Ectodermal cell (in vitro differentiated cells): ENCODE measurements around the gene OGFOD3.
"Not testable (repeated sequence)": the region's sequence is repeated elsewhere in the genome, so short reads cannot be mapped to it uniquely, and the experiment has no call there.

Experiments
- H3K27ac ChIP-seq: 2 replicates; pipeline ENCODE4 v1.7.0; 2013; ENCODE audit warnings: mild to moderate bottlenecking, low read depth, low read length; ENCODE audit not compliant: insufficient read depth, poor library complexity, severe bottlenecking
- H3K27me3 ChIP-seq: 2 replicates; pipeline ENCODE4 v1.7.0; 2013; ENCODE audit warnings: mild to moderate bottlenecking, low read length; ENCODE audit not compliant: insufficient read depth, control insufficient read depth, poor library complexity, severe bottlenecking
- H3K36me3 ChIP-seq: one replicate; pipeline ENCODE4 v1.7.0; 2013; ENCODE audit warnings: low read length; ENCODE audit not compliant: control insufficient read depth, insufficient read depth
- H3K4me1 ChIP-seq: one replicate; pipeline ENCODE4 v1.7.0; 2013; ENCODE audit warnings: low read length; ENCODE audit not compliant: control insufficient read depth, insufficient read depth
- H3K4me3 ChIP-seq: 2 replicates; pipeline ENCODE4 v1.7.0; 2013; ENCODE audit warnings: low read depth, low read length, control low read depth; ENCODE audit not compliant: insufficient read depth
- H3K9me3 ChIP-seq: 2 replicates; pipeline ENCODE4 v1.7.0; 2013; ENCODE audit warnings: mild to moderate bottlenecking, low read length, moderate library complexity; ENCODE audit not compliant: control insufficient read depth
- WGBS, 2 experiments: methylation state at CpG; one replicate each; pipeline ENCODE4 v1.1.7; 2013; ENCODE audit warnings: missing lambda C conversion rate in 2 of 2; 5-methylcytosine and 5-hydroxymethylcytosine counted together

The OGFOD3 gene

DNA sequence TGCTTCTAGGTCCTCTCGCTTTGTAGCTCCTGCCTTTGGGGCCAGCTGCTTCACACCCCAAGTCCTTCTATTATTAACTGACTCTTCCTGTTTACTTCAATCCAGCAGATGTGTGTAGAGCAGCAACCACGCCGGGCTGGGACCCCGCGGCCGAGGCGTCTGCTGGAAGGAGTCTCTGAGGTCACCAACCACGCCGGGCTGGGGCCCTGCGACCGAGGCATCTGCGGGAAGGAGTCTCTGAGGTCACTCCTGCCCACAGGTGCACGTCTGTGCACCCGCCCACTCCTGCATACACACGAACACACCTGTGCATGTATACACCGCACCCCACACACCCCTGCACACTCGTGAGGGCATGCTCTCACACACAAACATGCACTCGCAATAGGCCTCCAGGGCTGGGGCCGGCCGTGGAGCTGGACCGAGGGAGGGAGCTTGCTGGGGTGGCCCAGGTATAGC lies 67.1 kb downstream of the OGFOD3 start:
- no peak overlapping the region for H3K4me3 ChIP-seq
- H3K27me3 ChIP-seq: peaks cover 4% of the 10 kb centered on the region
- H3K4me1 ChIP-seq: no peaks in the 10 kb centered on the region
- H3K36me3 ChIP-seq: no peaks in the 10 kb centered on the region
- no peaks in the 10 kb centered on the region for H3K9me3 ChIP-seq
- H3K27ac ChIP-seq: no peak overlapping the region
- WGBS, 2 experiments: 92 to 94% methylated on average over 21 of the region's 21 CpGs

DNA sequence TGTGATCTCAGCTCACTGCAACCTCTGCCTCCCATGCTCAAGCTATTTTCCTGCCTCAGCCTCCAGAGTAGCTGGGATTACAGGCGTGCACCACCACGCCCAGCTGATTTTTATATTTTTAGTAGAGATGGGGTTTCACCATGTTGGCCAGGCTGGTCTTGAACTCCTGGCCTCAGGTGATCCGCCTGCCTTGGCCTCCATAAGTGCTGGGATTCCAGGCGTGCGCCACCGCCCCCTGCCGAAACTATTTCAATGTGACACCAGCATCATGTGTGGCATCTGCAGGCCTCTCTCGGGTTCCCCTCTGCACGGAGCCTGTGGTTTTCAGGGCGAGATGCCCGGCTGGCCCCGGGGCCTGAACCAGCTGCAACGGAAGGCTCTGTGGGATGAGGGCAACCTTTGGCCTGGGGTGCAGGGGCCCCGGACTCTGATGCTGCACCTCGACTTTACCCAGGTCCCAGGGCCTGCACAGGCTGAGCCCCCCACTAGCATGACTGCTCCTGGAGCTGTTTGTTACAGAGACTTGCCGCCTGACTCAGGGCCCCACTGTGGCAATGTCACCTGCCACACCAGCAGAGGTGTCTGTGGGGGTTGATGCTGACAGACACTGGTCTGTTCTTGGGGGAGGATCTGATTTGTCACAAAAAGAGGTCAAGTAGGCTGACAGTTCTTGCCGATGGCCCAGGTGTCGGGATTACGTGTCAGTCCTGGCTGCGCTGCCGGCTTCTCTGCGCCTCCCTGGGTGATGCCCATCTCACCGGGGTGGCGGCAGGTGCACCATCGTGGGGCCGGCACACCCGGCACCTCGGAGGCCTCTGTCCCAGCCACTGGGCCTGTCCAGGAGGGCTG lies 68.0 kb downstream of the OGFOD3 start:
- Histone ChIP-seq H3K27ac (no peak overlapping the region), H3K4me3 (no peak overlapping the region), H3K27me3 (peaks cover 4% of the 10 kb centered on the region), H3K9me3 (no peaks in the 10 kb centered on the region), H3K36me3 (no peaks in the 10 kb centered on the region), H3K4me1 (no peaks in the 10 kb centered on the region)
- WGBS, 2 experiments: 93 to 94% methylated on average over 28 of the region's 28 CpGs

GRCh38 chr17:82349287-82349701 lies 69.1 kb downstream of the OGFOD3 start:
- no peak overlapping the region for H3K27ac ChIP-seq
- no peaks in the 10 kb centered on the region for H3K9me3 ChIP-seq
- H3K4me1 ChIP-seq: peaks cover 9% of the 10 kb centered on the region
- H3K27me3 ChIP-seq: peaks cover 4% of the 10 kb centered on the region
- no peaks in the 10 kb centered on the region for H3K36me3 ChIP-seq
- WGBS, 2 experiments: 80 to 81% methylated on average over 11 of the region's 11 CpGs
- H3K4me3 ChIP-seq: no peak overlapping the region

DNA sequence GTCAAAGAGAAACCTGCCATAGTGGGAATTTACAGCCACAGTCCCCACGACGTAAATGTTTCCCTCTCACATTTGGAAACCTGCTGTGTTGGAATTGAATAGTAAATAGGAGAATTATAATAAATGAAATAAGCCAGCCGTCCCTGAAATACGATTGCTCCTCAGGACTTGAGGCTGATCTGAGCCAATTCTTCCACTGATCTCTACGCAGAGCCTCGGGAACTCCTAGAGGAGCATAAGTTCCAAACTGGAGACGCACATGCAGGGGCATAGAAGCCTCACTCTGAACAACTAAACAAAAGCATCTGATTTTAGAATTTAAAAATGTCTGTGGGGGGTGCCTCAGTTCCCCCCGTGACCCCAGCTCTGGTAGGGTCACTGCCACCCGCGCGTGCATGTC lies 69.5 kb downstream of the OGFOD3 start:
- H3K27ac ChIP-seq: no peak overlapping the region
- no peak overlapping the region for H3K4me3 ChIP-seq
- no peaks in the 10 kb centered on the region for H3K36me3 ChIP-seq
- H3K9me3 ChIP-seq: no peaks in the 10 kb centered on the region
- H3K4me1 ChIP-seq: peaks cover 9% of the 10 kb centered on the region
- peaks cover 4% of the 10 kb centered on the region for H3K27me3 ChIP-seq
- 90 to 92% methylated on average over 11 of the region's 11 CpGs for WGBS, 2 experiments

DNA sequence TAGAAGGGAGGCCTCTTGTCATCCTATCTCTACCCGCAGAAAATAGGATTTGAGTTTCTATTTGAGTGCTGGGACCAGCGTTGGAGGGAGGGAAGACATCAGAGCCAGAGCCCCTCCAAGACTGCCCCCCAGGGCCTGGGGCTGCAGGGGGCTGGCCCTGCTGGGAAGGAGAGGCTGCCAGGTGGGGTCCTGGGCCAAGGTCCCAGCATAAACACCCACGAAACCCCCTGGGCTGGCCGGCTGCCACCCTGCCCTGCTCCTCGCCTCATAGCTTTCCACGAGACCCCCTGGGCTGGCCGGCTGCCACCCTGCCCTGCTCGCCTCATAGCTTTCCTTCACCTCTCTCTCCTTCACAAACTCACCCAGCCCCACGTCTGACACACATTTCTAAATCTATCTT lies 70.0 kb downstream of the OGFOD3 start:
- WGBS, 2 experiments: 83 to 90% methylated on average over 9 of the region's 9 CpGs
- no peak overlapping the region for H3K27ac ChIP-seq
- H3K27me3 ChIP-seq: peaks cover 4% of the 10 kb centered on the region

GRCh38 chr17:82347994-82348393 lies 70.4 kb downstream of the OGFOD3 start:
- H3K36me3 ChIP-seq, H3K4me3 ChIP-seq, H3K27me3 ChIP-seq, H3K4me1 ChIP-seq, H3K9me3 ChIP-seq, H3K27ac ChIP-seq: not testable (repeated sequence)
- 89 to 90% methylated on average over 11 of the region's 11 CpGs for WGBS, 2 experiments

More for the DNA sequence above, 70.0 kb downstream of the OGFOD3 start:
- no peaks in the 10 kb centered on the region for H3K36me3 ChIP-seq
- H3K4me3 ChIP-seq: no peak overlapping the region
- no peaks in the 10 kb centered on the region for H3K9me3 ChIP-seq
- H3K4me1 ChIP-seq: peaks cover 9% of the 10 kb centered on the region

GRCh38 chr17:82346342-82347300 lies 71.8 kb downstream of the OGFOD3 start:
- 92% methylated on average over 28 of the region's 28 CpGs for WGBS, 2 experiments
- Histone ChIP-seq H3K4me1 (peaks cover 9% of the 10 kb centered on the region), H3K27ac (no peak overlapping the region), H3K36me3 (no peaks in the 10 kb centered on the region), H3K9me3 (no peaks in the 10 kb centered on the region), H3K4me3 (no peak overlapping the region), H3K27me3 (peaks cover 4% of the 10 kb centered on the region)

DNA sequence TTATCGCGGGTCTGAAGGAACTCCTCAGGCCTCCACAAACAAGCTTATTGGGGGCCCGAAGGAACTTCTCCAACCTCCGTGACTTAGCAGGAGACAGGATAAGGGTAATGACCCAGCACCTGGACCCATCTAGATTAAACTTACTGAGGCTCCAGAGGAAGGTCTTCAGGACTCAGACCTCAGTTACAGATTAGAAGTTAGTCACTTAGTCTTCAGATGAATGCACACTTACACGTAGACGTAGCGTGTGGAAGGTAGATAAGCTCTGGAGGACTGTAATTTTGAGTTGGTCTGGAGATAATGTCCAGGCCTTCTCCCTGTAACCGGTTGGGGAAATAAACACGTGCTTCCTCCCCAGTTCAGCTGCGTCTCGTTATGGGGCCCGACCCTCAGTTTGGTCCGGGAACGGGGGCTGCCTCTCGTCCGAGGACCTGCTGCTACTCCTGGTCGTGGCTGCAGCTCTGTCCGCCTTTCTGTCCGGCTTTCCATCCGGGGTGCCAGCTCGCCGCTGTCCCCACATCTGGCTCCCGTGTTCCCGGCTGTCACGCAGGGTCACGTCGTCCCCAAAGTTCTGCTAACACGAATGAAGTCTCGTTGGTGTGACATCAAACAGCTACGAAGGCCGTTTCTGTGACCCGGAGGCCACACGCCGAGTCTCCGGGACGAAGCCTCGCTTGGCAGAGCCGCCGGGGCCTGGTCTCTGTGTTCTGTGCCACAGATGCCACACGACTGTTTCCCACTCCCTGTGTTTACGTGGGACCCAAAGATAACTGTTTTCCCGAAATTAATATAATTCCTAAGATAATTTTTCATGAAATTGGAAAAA lies 73.0 kb downstream of the OGFOD3 start:
- Histone ChIP-seq H3K4me1 (peaks cover 9% of the 10 kb centered on the region), H3K27ac (no peak overlapping the region), H3K9me3 (no peaks in the 10 kb centered on the region), H3K36me3 (no peaks in the 10 kb centered on the region), H3K27me3 (peaks cover 4% of the 10 kb centered on the region), H3K4me3 (no peak overlapping the region)
- WGBS, 2 experiments: 93 to 94% methylated on average over 42 of the region's 42 CpGs

DNA sequence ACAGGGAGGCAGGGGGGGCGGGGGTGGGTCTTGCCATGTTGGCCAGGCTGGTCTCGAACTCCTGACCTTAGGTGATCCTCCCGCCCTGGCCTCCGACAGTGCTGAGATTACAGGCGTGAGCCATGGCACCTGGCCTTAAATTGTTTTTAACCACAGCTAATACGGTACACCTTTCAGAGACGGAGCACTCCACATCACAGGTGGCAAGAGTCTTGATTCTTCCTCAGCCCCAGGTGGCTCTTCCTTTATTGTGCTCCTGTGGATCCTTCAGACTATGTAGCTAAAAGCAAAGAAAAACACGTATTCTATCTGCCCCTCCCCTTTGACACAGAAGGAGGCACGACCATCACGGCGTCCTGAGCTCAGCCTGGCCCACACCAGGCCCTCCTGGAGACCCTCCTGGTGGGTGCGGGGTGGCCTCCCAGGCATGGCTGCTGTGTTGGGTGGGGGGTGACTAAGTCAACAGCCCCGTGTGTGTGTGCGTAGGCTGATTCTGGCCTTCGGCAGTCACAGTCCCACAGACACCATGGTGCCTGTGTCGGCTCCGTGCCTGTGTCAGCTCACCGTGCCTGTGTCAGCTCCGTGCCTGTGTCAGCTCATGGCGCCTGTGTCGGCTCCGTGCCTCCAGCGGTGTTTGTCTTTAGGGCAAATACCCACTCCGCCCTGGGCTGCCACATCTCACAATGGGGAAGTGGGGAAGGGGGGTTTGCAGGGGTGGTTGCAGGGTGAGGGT lies 74.0 kb downstream of the OGFOD3 start:
- WGBS, 2 experiments: 89 to 90% methylated on average over 24 of the region's 24 CpGs
- Histone ChIP-seq H3K4me1 (peaks cover 9% of the 10 kb centered on the region), H3K4me3 (no peak overlapping the region), H3K27ac (no peak overlapping the region), H3K36me3 (no peaks in the 10 kb centered on the region), H3K9me3 (no peaks in the 10 kb centered on the region), H3K27me3 (peaks cover 8% of the 10 kb centered on the region)
